Duodenal mucosa (tissue), 2 donors: ENCODE results near the gene FOXJ3.

ENCODE experiments used
- H3K27ac ChIP-seq: one replicate; pipeline ENCODE4 v1.7.0; 2013; ENCODE audit warnings: low read depth, low read length
- H3K27me3 ChIP-seq, 2 donors: one replicate each; pipeline ENCODE4 v1.7.0; 2013; ENCODE audit warnings: low read length in 2 of 2, control low read depth in 1 of 2; ENCODE audit not compliant: insufficient read depth in 2 of 2, control insufficient read depth in 1 of 2
- H3K36me3 ChIP-seq, 2 donors: one replicate each; pipeline ENCODE4 v1.7.0; 2013; ENCODE audit warnings: low read length in 2 of 2, control low read depth in 1 of 2; ENCODE audit not compliant: insufficient read depth in 2 of 2, control insufficient read depth in 1 of 2
- H3K4me1 ChIP-seq, 2 donors: one replicate each; pipeline ENCODE4 v1.7.0; 2013; ENCODE audit warnings: low read length in 2 of 2, control low read depth in 1 of 2; ENCODE audit not compliant: insufficient read depth in 2 of 2, control insufficient read depth in 1 of 2
- H3K4me3 ChIP-seq, 2 donors: one replicate each; pipeline ENCODE4 v1.7.0; 2013; ENCODE audit warnings: low read length in 2 of 2, low read depth in 1 of 2
- H3K9ac ChIP-seq, 2 donors: one replicate each; pipeline ENCODE4 v1.7.0; 2013; ENCODE audit warnings: low read length in 2 of 2, low read depth in 1 of 2
- H3K9me3 ChIP-seq, 2 donors: one replicate each; pipeline ENCODE4 v1.7.0; 2013; ENCODE audit warnings: low read length in 2 of 2, control low read depth in 1 of 2; ENCODE audit not compliant: control insufficient read depth in 1 of 2

Gene FOXJ3

GRCh38 chr1:42231253-42231652, 103.8 kb downstream of the FOXJ3 start:
- Histone ChIP-seq H3K9me3 (no peaks in the 10 kb centered on the region), H3K4me1 (no peaks in the 10 kb centered on the region), H3K27ac (no peak overlapping the region), H3K4me3 (no peak overlapping the region), H3K36me3 (no peaks in the 10 kb centered on the region), H3K9ac (no peak overlapping the region), H3K27me3 (no peaks in the 10 kb centered on the region)

GRCh38 chr1:42228938-42229337, 106.1 kb downstream of the FOXJ3 start:
- Histone ChIP-seq H3K27me3 (no peaks in the 10 kb centered on the region), H3K4me3 (no peak overlapping the region), H3K4me1 (no peaks in the 10 kb centered on the region), H3K9ac (no peak overlapping the region), H3K36me3 (no peaks in the 10 kb centered on the region), H3K9me3 (no peaks in the 10 kb centered on the region), H3K27ac (no peak overlapping the region)

- Histone ChIP-seq H3K36me3 (no peaks in the 10 kb centered on the region), H3K27ac (no peak overlapping the region), H3K9me3 (no peaks in the 10 kb centered on the region), H3K4me1 (no peaks in the 10 kb centered on the region), H3K4me3 (no peak overlapping the region), H3K27me3 (no peaks in the 10 kb centered on the region), H3K9ac (no peak overlapping the region)
Observed at GRCh38 chr1:42223036-42223435, 112.0 kb downstream of the FOXJ3 start.

GRCh38 chr1:42221952-42222606, 113.0 kb downstream of the FOXJ3 start:
- Histone ChIP-seq H3K9me3 (no peaks in the 10 kb centered on the region), H3K27me3 (no peaks in the 10 kb centered on the region), H3K27ac (no peak overlapping the region), H3K4me3 (no peak overlapping the region), H3K36me3 (no peaks in the 10 kb centered on the region), H3K4me1 (no peaks in the 10 kb centered on the region), H3K9ac (no peak overlapping the region)

- no peaks in the 10 kb centered on the region for H3K4me1 ChIP-seq
- no peaks in the 10 kb centered on the region for H3K36me3 ChIP-seq
- no peaks in the 10 kb centered on the region for H3K9me3 ChIP-seq
- no peaks in the 10 kb centered on the region for H3K27me3 ChIP-seq
- H3K9ac ChIP-seq, result no peak overlapping the region
- no peak overlapping the region for H3K27ac ChIP-seq
- no peak overlapping the region for H3K4me3 ChIP-seq
Observed at GRCh38 chr1:42221456-42221855, 113.6 kb downstream of the FOXJ3 start.

- H3K27ac ChIP-seq, result no peak overlapping the region
- no peaks in the 10 kb centered on the region for H3K27me3 ChIP-seq
- H3K4me3 ChIP-seq, result no peak overlapping the region
- no peaks in the 10 kb centered on the region for H3K36me3 ChIP-seq
- no peaks in the 10 kb centered on the region for H3K4me1 ChIP-seq
- no peak overlapping the region for H3K9ac ChIP-seq
- no peaks in the 10 kb centered on the region for H3K9me3 ChIP-seq
Observed at GRCh38 chr1:42219627-42220026, 115.4 kb downstream of the FOXJ3 start.

- no peak overlapping the region for H3K27ac ChIP-seq
- H3K9me3 ChIP-seq, result no peaks in the 10 kb centered on the region
- H3K27me3 ChIP-seq, result no peaks in the 10 kb centered on the region
- H3K4me1 ChIP-seq, result peaks cover 5 to 7% of the 10 kb centered on the region in 2 donors
- peaks cover 3 to 5% of the 10 kb centered on the region in 2 donors for H3K36me3 ChIP-seq
- H3K4me3 ChIP-seq, result no peak overlapping the region
- H3K9ac ChIP-seq, result no peak overlapping the region
Observed at GRCh38 chr1:42214447-42214871, 120.6 kb downstream of the FOXJ3 start.

- no peaks in the 10 kb centered on the region for H3K9me3 ChIP-seq
- H3K27me3 ChIP-seq, result no peaks in the 10 kb centered on the region
- H3K36me3 ChIP-seq, result peaks cover 3 to 5% of the 10 kb centered on the region in 2 donors
- peaks cover 7 to 9% of the 10 kb centered on the region in 2 donors for H3K4me1 ChIP-seq
- no peak overlapping the region for H3K4me3 ChIP-seq
- H3K9ac ChIP-seq, result no peak overlapping the region
- H3K27ac ChIP-seq, result no peak overlapping the region
Observed at GRCh38 chr1:42211224-42211623, 123.8 kb downstream of the FOXJ3 start.

- Histone ChIP-seq H3K4me1 (peaks cover 7 to 9% of the 10 kb centered on the region in 2 donors), H3K9me3 (no peaks in the 10 kb centered on the region), H3K36me3 (peaks cover 3 to 5% of the 10 kb centered on the region in 2 donors), H3K27me3 (no peaks in the 10 kb centered on the region), H3K4me3 (no peak overlapping the region), H3K27ac (no peak overlapping the region), H3K9ac (no peak overlapping the region)
Observed at GRCh38 chr1:42210421-42211133, 124.5 kb downstream of the FOXJ3 start.

GRCh38 chr1:42209526-42210251, 125.3 kb downstream of the FOXJ3 start:
- Histone ChIP-seq H3K9me3 (no peaks in the 10 kb centered on the region), H3K4me1 (peaks cover 7 to 9% of the 10 kb centered on the region in 2 donors), H3K4me3 (no peak overlapping the region), H3K27me3 (no peaks in the 10 kb centered on the region), H3K9ac (no peak overlapping the region), H3K36me3 (peaks cover 3 to 7% of the 10 kb centered on the region in 2 donors), H3K27ac (no peak overlapping the region)
